CD4-positive, alpha-beta T cell treated with Interleukin-6 for 4 hours (primary cell): Measurements from ENCODE around the gene MEX3D.
"Not testable (repeated sequence)": the region's sequence is repeated elsewhere in the genome, so short reads cannot be mapped to it uniquely, and the experiment has no call there.

Source experiments
- DNase-seq: peaks from one replicate; pipeline ENCODE4 v3.0.0-alpha.2; 2020; ENCODE audit warnings: mixed read lengths

MEX3D gene

GRCh38 chr19:1570836-1571235 lies 2.7 kb upstream of the MEX3D start:
- no peak for DNase-seq

DNA sequence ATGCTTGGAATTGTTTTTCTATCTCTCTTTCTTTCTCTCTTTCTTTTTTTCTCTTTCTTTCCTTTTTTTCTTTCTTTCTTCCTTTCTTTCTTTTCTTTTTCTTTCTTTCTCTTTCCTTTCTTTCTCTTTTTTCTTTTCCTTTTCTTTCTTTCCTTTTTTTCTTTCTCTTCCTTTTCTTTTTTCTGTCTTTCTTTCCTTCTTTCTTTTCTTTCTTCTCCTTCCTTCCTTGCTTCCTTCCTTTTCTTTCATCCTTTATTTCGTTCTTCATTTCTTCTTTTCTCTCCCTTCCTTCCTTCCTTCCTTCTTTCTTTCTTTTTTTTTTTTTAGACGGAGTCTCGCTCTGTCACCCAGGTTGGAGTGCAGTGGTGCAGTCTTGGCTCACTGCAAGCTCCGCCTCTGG lies 1.9 kb upstream of the MEX3D start:
- DNase-seq = no peak

GRCh38 chr19:1567848-1568227 lies 287 bp downstream of the MEX3D start:
- DNase-seq = no peak

GRCh38 chr19:1567116-1567847 lies 843 bp downstream of the MEX3D start:
- DNase-seq = no peak

GRCh38 chr19:1566392-1567115 lies 1.6 kb downstream of the MEX3D start:
- no peak for DNase-seq

DNA sequence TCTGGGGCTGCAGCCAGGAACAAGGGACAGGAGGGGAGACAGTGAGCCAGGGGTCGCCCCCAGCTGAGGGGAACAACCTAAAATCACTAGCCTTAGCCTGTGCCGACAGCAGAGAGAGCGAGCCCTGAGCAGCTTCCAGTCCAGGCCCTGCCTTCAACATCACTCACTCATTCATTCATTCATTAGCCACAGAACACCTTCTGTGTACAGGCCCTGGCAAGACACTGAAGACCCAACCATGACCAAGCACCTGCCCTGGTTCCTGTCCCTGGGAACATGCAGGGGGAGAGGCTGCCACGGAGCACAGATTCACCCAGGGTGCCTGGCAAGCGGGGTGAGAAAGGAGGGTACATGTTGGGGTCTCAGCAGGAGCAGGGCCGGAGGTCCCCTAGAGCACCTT lies 4.9 kb downstream of the MEX3D start:
- no peak for DNase-seq

GRCh38 chr19:1561236-1561842 lies 6.8 kb downstream of the MEX3D start:
- no peak for DNase-seq

- no peak for DNase-seq
Measured at GRCh38 chr19:1560286-1560882, 7.7 kb downstream of the MEX3D start.

DNA sequence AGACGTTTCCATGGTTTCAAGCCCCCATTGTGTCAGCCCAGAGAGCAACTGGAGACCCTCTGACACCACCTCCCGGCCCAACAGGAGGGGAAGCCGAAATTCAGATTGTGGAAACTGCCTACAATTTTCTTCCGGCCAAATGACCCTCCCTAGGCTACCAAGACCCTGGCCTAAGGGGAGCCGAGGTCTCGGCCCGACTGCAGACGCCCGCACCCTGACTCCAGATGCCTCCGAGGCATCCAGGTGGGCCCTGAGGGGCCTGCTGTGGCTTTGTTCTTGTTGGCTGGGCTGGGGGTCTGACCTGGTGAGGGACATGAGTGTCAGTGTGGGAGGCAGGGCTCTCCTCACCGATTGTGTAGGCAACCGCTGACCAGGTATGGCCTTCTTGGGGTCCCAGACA lies 9.6 kb downstream of the MEX3D start:
- no peak for DNase-seq

DNA sequence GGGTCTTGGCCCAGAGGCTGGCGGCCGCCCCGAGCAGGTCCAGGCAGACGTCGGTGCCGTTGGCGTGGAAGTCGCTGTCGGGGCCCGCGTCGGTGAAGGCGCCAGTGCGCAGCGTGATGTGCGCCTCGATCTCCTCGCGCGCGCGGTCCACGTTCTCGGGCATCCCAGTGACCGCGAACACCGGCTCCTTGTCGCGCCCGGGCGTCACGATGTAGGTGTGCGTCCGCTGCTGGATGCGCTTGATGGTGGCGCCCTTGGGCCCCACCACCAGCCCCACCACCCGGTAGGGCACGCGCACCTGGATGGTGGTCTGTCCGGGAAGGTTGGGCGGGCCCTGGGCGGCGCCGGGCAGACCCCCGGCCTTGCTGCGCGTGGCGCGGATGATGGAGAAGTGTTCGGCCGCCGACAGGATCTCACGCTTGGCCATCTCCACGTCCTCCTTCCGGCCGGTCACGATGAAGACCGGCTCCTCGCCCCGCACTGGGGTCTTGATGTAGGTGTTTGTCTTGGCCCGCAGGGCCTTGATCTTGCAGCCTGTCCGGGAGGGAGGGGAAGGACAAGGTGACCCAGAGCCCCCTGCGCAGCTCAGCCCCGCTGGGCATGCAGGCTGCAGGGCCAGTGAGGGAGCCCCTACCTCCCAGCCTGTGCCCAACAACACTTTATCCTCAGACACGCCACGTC lies 11.6 kb downstream of the MEX3D start:
- DNase-seq = no peak

DNA sequence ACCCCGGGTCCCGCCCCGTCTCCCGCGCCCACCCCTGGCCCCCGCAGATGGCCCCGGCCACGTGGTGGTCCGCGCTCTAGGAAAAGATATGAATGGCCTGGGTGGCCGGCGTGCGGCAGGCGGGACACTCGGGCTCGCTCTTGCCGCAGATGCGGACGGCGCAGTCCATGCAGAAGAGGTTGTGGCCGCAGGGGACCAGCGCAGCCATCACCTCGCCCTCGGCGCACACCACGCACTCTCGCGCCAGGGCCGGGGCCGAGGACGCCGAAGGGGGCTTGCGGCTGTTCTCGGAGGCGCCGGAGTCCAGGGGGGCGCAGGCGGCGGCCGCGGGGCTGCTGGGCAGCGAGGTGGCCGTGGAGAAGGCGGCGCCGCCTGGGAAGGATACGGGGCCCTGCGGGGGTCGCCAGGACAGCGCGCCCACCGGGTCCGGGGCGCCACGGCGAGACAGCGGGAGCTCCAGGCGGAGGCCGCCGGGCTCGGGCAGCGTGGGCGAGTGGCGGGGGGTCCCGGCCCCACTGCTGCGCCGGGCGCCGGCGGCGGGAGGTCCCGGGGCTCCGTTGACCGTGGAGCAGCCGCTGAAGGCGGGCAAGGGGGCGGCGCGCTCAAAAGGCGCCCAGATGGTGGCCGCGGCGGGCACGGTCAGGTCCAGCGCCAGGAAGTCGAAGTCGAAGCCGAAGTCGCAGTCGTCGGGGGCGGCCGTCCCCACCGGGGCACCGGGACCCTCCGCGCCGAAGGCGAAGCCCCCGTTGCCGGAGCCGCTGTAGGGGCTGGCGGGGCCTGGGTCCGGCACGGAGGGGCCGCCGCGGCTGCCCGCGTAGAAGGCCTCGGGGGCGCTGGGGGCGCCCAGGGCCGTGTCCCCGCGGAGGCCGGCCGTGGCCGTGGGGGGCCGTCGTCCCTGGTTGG lies 12.4 kb downstream of the MEX3D start:
- DNase-seq = no peak

DNA sequence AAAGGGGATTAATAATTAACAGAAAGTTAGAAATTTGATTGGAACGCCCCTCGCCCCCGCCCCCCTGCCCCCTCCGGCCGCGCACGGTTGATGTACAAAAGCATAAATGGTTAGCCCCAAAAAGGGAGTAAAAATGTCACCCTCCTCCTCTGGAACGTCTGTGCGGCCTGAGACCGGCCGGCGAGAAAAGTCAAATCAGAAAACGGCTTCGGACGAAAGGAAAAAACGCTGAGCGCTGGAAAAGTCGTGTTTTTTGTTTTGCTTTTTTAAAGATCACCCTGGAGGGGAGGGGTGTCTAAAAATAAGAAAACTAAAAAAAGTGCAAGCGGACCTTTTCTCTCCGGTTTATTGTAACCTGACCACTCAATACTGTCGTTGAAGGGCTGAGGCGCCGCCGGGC lies 13.2 kb downstream of the MEX3D start:
- no peak for DNase-seq

DNA sequence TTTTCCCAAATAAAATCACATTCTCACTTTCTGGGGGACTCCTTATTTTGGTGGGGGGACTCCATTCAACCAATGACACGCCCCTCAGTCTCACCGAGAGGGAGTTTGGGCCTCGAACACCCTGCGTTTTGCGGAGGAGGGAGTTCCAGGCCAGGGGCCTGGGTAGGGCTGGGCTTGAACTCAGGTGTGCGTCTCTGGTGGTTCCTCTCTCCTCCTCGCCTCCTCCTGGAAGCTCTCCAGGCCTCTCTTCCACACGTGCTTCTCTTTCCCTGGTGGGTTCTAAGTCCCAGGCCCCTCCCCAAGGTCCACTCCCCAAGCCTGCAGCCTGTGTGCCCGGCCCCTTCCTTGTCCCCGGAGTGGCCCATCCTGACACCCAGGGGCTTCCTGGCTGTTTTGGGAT lies 14.7 kb downstream of the MEX3D start:
- no peak for DNase-seq

DNA sequence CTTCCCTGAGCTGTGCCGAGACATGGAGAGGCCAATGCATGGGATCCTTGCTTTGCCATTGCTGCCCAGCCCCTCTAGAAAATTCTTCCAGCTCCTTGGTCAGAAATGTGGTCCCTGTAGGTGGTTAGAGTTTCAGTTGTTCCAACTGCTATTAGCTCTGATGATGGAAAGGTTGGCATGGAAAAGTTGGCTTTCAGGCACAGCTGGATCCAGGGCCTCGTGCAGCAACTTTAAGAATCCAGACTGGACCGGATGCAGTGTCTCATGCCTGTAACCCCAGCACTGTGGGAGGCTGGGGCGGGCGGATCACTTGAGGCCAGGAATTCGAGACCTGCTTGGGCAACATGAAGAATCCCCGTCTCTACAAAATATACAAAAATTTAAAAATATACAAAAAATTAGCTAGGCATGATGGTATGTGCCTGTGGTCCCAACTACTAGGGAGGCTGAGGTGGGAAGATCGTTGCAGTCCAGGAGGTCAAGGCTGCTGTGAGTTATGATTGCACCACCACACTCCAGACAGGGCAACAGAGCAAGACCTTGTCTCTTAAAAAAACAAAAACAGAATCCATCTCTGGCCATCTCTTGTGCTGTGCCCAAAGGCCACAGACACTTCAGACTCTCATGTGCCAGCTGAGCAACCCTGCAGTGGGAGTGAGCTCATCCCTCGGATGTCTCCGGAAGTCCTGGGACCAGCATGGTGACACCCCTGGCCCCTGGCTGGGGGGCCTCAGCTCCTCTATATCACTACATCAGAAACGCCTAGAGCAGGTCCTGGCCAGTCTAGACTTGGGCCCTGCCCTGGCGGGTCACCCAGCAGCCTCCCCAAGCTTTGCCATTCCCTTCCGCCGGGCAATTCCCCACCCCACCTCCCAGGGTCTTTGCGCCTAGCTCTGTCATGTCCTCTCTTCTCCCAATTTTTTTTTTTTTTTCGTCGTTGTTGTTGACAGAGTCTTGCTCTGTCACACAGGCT lies 16.8 kb downstream of the MEX3D start:
- DNase-seq = no peak

DNA sequence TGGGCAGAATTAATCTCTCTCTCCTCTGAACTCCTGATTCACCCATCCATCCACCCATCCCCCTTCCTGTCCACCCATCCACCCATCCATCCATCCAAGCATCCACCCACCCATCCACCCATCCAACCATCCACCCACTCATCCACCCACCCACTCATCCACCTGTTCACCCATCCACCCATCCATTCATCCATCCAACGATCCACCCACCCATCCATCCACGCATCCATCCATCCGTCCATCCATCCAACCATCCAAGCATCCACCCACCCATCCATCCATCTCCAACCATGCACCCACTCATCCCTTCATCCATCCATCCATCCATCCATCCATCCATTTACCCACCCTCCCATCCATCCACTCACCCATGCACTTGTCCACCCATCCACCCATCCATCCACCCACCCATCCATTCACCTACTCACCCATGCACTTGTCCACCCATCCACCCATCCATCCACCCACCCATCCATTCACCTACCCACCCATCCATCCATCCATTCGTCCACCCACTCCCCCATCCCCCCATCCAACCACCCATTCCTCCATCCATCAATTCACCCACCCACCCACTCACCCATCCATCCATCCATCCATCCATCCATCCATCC lies 18.7 kb downstream of the MEX3D start:
- DNase-seq = no peak

DNA sequence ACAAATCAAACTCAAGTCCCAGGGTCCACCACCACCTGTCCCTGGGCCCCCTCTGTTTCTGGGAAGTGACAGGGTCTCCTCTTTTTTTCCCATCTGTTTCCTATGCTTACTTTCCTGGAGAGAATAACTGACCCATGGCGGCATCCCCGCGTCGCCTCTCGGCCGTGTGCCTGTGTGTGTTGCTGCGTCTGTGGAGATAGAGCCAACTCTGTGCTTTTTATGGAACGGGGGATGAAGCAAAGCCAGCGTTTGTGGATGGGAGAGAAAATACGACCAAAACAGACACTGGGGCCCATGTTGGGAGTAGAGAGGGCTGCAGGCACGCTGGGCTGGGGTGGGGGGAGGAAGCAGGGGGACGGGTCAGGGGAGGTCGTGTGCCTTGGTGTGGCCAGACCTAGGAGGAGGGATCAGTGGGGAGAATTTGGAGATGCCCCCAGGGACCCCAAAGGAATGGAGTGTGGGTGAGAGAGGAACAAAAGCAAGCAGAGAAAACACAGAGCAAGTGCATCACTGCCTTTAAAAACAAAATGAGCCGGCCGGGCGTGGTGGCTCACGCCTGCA lies 27.7 kb downstream of the MEX3D start:
- DNase-seq = no peak

DNA sequence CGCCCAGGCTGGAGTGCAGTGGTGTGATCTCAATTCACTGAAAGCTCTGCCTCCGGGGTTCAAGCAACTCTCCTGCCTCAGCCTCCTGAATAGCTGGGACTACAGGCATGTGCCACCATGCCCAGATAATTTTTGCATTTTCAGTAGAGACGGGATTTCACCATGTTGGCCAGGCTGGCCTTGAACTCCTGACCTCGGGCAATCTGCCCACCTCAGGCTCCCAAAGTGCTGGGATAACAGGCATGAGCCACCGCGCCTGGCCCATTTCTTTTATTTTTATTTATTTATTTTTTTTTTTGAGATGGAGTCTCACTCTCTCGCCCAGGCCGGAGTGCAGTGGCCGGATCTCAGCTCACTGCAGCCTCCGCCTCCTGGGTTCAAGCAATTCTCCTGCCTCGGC lies 28.4 kb downstream of the MEX3D start:
- DNase-seq = not testable (repeated sequence)

- DNase-seq = no peak
Measured at GRCh38 chr19:1538978-1539377, 29.1 kb downstream of the MEX3D start.

- DNase-seq = not testable (repeated sequence)
Measured at GRCh38 chr19:1535699-1536098, 32.4 kb downstream of the MEX3D start.

DNA sequence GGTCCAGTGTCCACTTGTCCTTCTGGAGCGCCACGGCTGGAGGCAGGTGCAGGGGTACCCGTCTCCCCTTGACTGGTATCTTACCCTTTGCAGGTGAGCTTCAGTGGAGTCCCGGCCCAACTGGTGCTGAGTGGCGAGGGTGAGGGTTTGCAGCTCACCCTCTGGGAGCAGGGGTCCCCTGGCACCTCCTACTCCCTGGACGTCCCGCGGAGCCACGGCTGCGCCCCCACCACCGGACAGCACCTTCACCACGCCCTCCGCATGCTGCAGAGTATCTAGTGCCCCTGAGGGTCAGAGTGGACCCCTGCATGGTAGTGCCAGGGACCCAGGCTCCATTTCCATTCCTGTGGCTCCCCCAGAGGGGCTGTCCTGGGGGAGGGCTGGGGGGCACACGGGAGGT lies 33.2 kb downstream of the MEX3D start:
- no peak for DNase-seq
